ENCODE data around the gene C16orf86. TPM values are rescaled to one million over a fixed set of nuclear protein-coding genes. Genes with fewer than 3 reads are reported as not detected.

Gene C16orf86
- polyA plus RNA-seq, 2 of the 4 experiments (the other 2 are of a cell fraction) = 0.06 TPM; not detected in 1

GRCh38 chr16:67676516-67676915 is 9.9 kb downstream of the C16orf86 start:
- WGBS (ENCODE audit: missing lambda C conversion rate) = 82% methylated on average over 4 of the region's 4 CpGs
- Histone ChIP-seq H3K9me3 (no peaks in the 10 kb centered on the region), H3K4me2 (no peak overlapping the region), H3K27ac (no peak overlapping the region), H3K4me3 (no peak overlapping the region), H3K4me1 (no peaks in the 10 kb centered on the region)
- no peak for DNase-seq (ENCODE audit: low read depth in 1 of 2, low spot score in 1 of 2)
- ChIA-PET POLR2A (no interaction called here), CTCF (interaction anchor here (0.6 to 16.7 kb wide), 8 partner anchors 8 to 295 kb away, joined by 3 to 174 read pairs (median 4); no protein-coding TSS in a partner anchor)
- TF ChIP-seq EP300 (IDR thresholded peaks at IDR 0.05) (no peak), FOSB (CRISPR knock-in tag; IDR thresholded peaks at IDR 0.05) (no peak), MAX (IDR thresholded peaks at IDR 0.05) (no peak), NPAS2 (CRISPR knock-in tag; IDR thresholded peaks at IDR 0.05; ENCODE audit: borderline replicate concordance) (no peak), POLR2AphosphoS2 (conservative IDR thresholded peaks at IDR 0.05; ENCODE audit: low read length) (no peak), CHD4 (IDR thresholded peaks at IDR 0.05; ENCODE audit: borderline replicate concordance) (no peak), CTCF (IDR thresholded peaks at IDR 0.05) (no peak), POLR2A (IDR thresholded peaks at IDR 0.05; ENCODE audit: low read length) (no peak)
- ATAC-seq = no peak
- no peak for FAIRE-seq

- DNase-seq (ENCODE audit: low read depth in 1 of 2, low spot score in 1 of 2) (no peak), ATAC-seq (no peak), FAIRE-seq (no peak)
- ChIA-PET POLR2A (no interaction called here), CTCF (interaction anchor here (0.6 to 16.7 kb wide), 7 partner anchors 9 to 294 kb away, joined by 3 to 174 read pairs (median 5); no protein-coding TSS in a partner anchor)
- Histone ChIP-seq H3K4me1 (no peaks in the 10 kb centered on the region), H3K4me3 (no peak overlapping the region), H3K27ac (no peak overlapping the region), H3K9me3 (no peaks in the 10 kb centered on the region), H3K4me2 (no peak overlapping the region)
- 88% methylated on average over 8 of the region's 8 CpGs for WGBS (ENCODE audit: missing lambda C conversion rate)
- no peak for TF ChIP-seq ZC3H11A (IDR thresholded peaks at IDR 0.05)
- no peak for TF ChIP-seq CBX2 (IDR thresholded peaks at IDR 0.05; ENCODE audit: borderline replicate concordance, low read depth)
- no peak for TF ChIP-seq RNF2 (IDR thresholded peaks at IDR 0.05; ENCODE audit: borderline replicate concordance, low read depth)
These were observed 10.3 kb downstream of the C16orf86 start for GRCh38 chr16:67676939-67677338.

GRCh38 chr16:67677712-67678111 is 11.1 kb downstream of the C16orf86 start:
- TF ChIP-seq ESRRA (IDR thresholded peaks at IDR 0.05; ENCODE audit: borderline replicate concordance, low read length) (no peak), CBX2 (IDR thresholded peaks at IDR 0.05; ENCODE audit: borderline replicate concordance, low read depth) (no peak), FOXS1 (CRISPR knock-in tag; IDR thresholded peaks at IDR 0.05) (no peak), SREBF2 (IDR thresholded peaks at IDR 0.05) (no peak), HES2 (IDR thresholded peaks at IDR 0.05) (no peak), ZC3H11A (IDR thresholded peaks at IDR 0.05) (no peak)
- no peak for FAIRE-seq
- Histone ChIP-seq H3K4me3 (no peak overlapping the region), H3K4me1 (no peaks in the 10 kb centered on the region), H3K4me2 (no peak overlapping the region), H3K9me3 (no peaks in the 10 kb centered on the region), H3K27ac (no peak overlapping the region)
- no peak for ATAC-seq
- CTCF ChIA-PET = interaction anchor here (0.9 to 16.7 kb wide), 5 partner anchors 8 to 157 kb away, joined by 3 to 174 read pairs (median 5); partner anchors contain the start of gene CARMIL2
- POLR2A ChIA-PET = no interaction called here
- no peak for DNase-seq (ENCODE audit: low read depth in 1 of 2, low spot score in 1 of 2)
- WGBS (ENCODE audit: missing lambda C conversion rate) = 60% methylated on average over 1 of the region's 1 CpG

GRCh38 chr16:67678354-67679023 is 11.9 kb downstream of the C16orf86 start:
- no peak for ATAC-seq
- TF ChIP-seq ZC3H11A (IDR thresholded peaks at IDR 0.05) (no peak), CHD4 (IDR thresholded peaks at IDR 0.05; ENCODE audit: borderline replicate concordance) (no peak), EHF (CRISPR knock-in tag; IDR thresholded peaks at IDR 0.05) (no peak), ELK1 (IDR thresholded peaks at IDR 0.05; ENCODE audit: low read depth, low read length) (no peak), GATA3 (IDR thresholded peaks at IDR 0.05; ENCODE audit: borderline replicate concordance) (no peak), HOXB5 (CRISPR knock-in tag; IDR thresholded peaks at IDR 0.05) (no peak), TFCP2L1 (CRISPR knock-in tag; IDR thresholded peaks at IDR 0.05) (no peak), FOSB (CRISPR knock-in tag; IDR thresholded peaks at IDR 0.05) (no peak), HOXB13 (CRISPR knock-in tag; IDR thresholded peaks at IDR 0.05; ENCODE audit: low read depth) (no peak), HDAC2 (IDR thresholded peaks at IDR 0.05) (no peak), NFE2L2 (conservative IDR thresholded peaks at IDR 0.05; ENCODE audit: low read length) (no peak), RNF2 (IDR thresholded peaks at IDR 0.05; ENCODE audit: borderline replicate concordance, low read depth) (no peak), ZNF302 (CRISPR knock-in tag; IDR thresholded peaks at IDR 0.05) (no peak), HOXA7 (CRISPR knock-in tag; IDR thresholded peaks at IDR 0.05) (no peak), POLR2AphosphoS2 (conservative IDR thresholded peaks at IDR 0.05; ENCODE audit: low read length) (no peak), POLR2A (IDR thresholded peaks at IDR 0.05; ENCODE audit: low read length) (no peak), E2F6 (IDR thresholded peaks at IDR 0.05; ENCODE audit: borderline replicate concordance, low read depth) (no peak), PHF8 (IDR thresholded peaks at IDR 0.05; ENCODE audit: borderline replicate concordance, low read depth) (no peak)

More at GRCh38 chr16:67678354-67679023, 11.9 kb downstream of the C16orf86 start:
- no peak for FAIRE-seq
- no peak overlapping the region for H3K27ac ChIP-seq
- H3K4me1 ChIP-seq = no peaks in the 10 kb centered on the region
- H3K4me3 ChIP-seq = no peak overlapping the region
- no peak for DNase-seq (ENCODE audit: low read depth in 1 of 2, low spot score in 1 of 2)
- CTCF ChIA-PET = interaction anchor here (0.5 to 1.5 kb wide), 3 partner anchors 9 to 34 kb away, joined by 3 to 5 read pairs (median 3); partner anchors contain the start of gene CARMIL2
- WGBS (ENCODE audit: missing lambda C conversion rate) = 90% methylated on average over 12 of the region's 12 CpGs
- POLR2A ChIA-PET = no interaction called here
- no peak overlapping the region for H3K4me2 ChIP-seq
- H3K9me3 ChIP-seq = no peaks in the 10 kb centered on the region

Data from A549 (cell line).